Gastroesophageal sphincter (tissue), 3 donors: ENCODE data around the gene TBC1D24.

ENCODE experiments used
- EP300 ChIP-seq: sonication (generic); formaldehyde crosslinking; IDR thresholded peaks from one replicate; pipeline ENCODE4 v1.6.1; 2017; ENCODE audit warnings: antibody characterized with exemption, mild to moderate bottlenecking
- POLR2AphosphoS5 ChIP-seq: sonication (generic); formaldehyde crosslinking; IDR thresholded peaks from one replicate; pipeline ENCODE4 v1.6.1; 2017; ENCODE audit warnings: antibody characterized with exemption
- TF ChIP-seq, protein P1 (sequence below), 4 experiments: fragments of 200-600 bp in 2 of 4; fragments of 450-650 bp in 2 of 4; sonication (generic) in 1 of 4; IDR thresholded peaks; one replicate each; pipeline ENCODE4 v1.5.1; 2017 to 2019; ENCODE audit warnings: antibody characterized with exemption in 4 of 4, mild to moderate bottlenecking in 2 of 4, moderate library complexity in 2 of 4

DNA sequence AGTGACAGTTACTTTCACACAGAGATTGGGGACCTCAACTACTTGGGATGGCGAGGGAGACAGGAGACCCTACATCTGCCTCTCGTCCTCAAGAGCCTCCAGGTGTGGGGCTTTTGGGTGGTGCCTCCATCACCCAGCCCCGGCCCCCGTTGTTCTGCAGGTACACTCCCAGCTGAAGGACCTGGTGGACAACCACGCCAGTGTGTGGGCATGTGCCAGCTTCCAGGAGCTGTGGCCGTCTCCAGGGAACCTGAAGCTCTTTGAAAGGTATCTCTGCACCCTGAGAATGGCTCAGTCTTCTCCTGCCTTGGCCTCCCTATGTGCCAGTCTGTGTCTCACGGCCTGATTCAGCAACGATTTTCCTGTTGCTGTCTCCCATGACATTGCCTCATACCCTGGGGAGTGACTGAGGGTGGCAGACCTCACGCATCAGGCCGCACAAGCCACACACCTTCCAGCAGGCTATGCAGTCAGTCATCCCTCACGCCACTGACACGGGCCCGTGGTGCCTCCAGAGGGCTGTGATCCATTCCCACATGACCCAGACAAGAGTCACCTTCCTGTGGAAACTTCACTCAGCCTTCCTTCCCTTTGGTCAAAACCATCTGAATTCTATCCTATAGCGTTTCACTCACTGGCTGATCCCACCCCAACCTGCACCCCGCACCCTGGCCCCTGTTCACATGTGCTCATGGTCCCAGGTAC, 42.0 kb upstream of the TBC1D24 start:
- TF ChIP-seq, protein P1, sequence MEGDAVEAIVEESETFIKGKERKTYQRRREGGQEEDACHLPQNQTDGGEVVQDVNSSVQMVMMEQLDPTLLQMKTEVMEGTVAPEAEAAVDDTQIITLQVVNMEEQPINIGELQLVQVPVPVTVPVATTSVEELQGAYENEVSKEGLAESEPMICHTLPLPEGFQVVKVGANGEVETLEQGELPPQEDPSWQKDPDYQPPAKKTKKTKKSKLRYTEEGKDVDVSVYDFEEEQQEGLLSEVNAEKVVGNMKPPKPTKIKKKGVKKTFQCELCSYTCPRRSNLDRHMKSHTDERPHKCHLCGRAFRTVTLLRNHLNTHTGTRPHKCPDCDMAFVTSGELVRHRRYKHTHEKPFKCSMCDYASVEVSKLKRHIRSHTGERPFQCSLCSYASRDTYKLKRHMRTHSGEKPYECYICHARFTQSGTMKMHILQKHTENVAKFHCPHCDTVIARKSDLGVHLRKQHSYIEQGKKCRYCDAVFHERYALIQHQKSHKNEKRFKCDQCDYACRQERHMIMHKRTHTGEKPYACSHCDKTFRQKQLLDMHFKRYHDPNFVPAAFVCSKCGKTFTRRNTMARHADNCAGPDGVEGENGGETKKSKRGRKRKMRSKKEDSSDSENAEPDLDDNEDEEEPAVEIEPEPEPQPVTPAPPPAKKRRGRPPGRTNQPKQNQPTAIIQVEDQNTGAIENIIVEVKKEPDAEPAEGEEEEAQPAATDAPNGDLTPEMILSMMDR (IDR thresholded peaks at IDR 0.05): no peak
- TF ChIP-seq POLR2AphosphoS5: no peak
- no peak for TF ChIP-seq EP300
